KMS-11 (cell line): Measurements from ENCODE around the gene COX8A.

Source experiments
- H2AFZ ChIP-seq: fragments of 200-600 bp; sonication (generic); 2 replicates; pipeline ENCODE4 v1.6.1; 2016; ENCODE audit warnings: antibody characterized with exemption, mixed run types, low read depth
- H3K27ac ChIP-seq: fragments of 200-600 bp; sonication (generic); 2 replicates; pipeline ENCODE4 v1.6.1; 2016; ENCODE audit warnings: mild to moderate bottlenecking, mixed run types
- H3K27me3 ChIP-seq: fragments of 200-600 bp; sonication (generic); 2 replicates; pipeline ENCODE4 v1.6.1; 2017; ENCODE audit warnings: mild to moderate bottlenecking, low read depth, mixed run types, moderate library complexity; ENCODE audit not compliant: insufficient read depth
- H3K36me3 ChIP-seq: fragments of 200-600 bp; sonication (generic); 2 replicates; pipeline ENCODE4 v1.6.1; 2017; ENCODE audit warnings: mild to moderate bottlenecking, mixed run types; ENCODE audit not compliant: insufficient read depth
- H3K4me1 ChIP-seq: fragments of 200-600 bp; sonication (generic); 2 replicates; pipeline ENCODE4 v1.6.1; 2016; ENCODE audit warnings: mild to moderate bottlenecking, low read depth, mixed run types; ENCODE audit not compliant: poor library complexity, severe bottlenecking
- H3K4me2 ChIP-seq: fragments of 200-600 bp; sonication (generic); 2 replicates; pipeline ENCODE4 v1.7.0; 2016; ENCODE audit warnings: mild to moderate bottlenecking, mixed run types
- H3K4me3 ChIP-seq: fragments of 200-600 bp; sonication (generic); IDR thresholded peaks from 2 replicates; pipeline ENCODE4 v1.6.1; 2017; ENCODE audit warnings: low read depth, low read length, mixed read lengths; ENCODE audit not compliant: insufficient read depth
- H3K79me2 ChIP-seq: fragments of 200-600 bp; sonication (generic); 2 replicates; pipeline ENCODE4 v1.6.1; 2016; ENCODE audit warnings: low read depth, mixed run types; ENCODE audit not compliant: insufficient read depth
- H3K9ac ChIP-seq: fragments of 200-600 bp; sonication (generic); 2 replicates; pipeline ENCODE4 v1.6.1; 2016; ENCODE audit warnings: mild to moderate bottlenecking, mixed run types
- H4K20me1 ChIP-seq: fragments of 200-600 bp; sonication (generic); 2 replicates; pipeline ENCODE4 v1.6.1; 2016; ENCODE audit warnings: mild to moderate bottlenecking, mixed run types; ENCODE audit not compliant: insufficient read depth
- TF ChIP-seq, protein P1 (sequence below): fragments of 200-600 bp; sonication (generic); conservative IDR thresholded peaks from 2 replicates; pipeline ENCODE4 v1.6.1; 2017; ENCODE audit warnings: low read depth, mild to moderate bottlenecking, antibody characterized with exemption, low read length, moderate library complexity, mixed read lengths

The COX8A gene

DNA sequence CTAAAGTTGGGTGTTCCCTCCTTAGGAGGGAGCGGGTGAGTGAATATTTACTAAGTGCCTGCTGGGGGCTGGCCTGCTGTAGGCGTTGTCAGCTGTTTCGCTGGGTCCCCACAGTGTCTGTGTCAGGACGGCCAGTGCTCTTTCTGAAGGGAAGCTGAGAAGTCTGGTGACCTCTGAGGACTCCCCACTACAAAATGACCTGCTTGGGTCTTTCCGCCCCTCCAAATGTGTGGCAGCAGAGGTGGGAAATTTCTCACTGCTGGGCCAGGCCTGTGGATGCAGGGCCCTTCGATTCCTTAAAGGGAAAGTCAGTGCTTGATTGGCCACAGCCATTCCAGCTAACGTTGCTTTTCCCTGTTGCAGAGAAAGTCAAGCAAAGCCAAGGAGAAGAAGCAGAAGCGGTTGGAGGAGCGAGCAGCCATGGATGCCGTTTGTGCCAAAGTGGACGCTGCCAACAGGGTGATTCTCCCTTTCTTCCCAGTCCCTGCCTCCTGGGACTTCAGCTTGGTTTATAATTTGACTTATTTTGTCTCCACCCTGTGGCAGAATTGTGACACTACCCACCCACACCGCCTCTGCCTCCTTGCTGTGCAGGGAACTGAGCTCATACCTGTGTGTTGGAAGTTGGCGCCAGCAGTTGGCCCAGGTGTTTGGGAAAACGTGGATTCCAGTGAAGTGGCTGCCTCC is 28.8 kb upstream of the COX8A start:
- Histone ChIP-seq H3K4me3 (no peak overlapping the region), H3K36me3 (no peaks in the 10 kb centered on the region), H4K20me1 (no peaks in the 10 kb centered on the region), H2AFZ (no peak overlapping the region), H3K27me3 (no peaks in the 10 kb centered on the region), H3K4me2 (no peak overlapping the region), H3K27ac (no peak overlapping the region), H3K79me2 (no peaks in the 10 kb centered on the region), H3K9ac (no peak overlapping the region), H3K4me1 (no peaks in the 10 kb centered on the region)
- TF ChIP-seq, protein P1, sequence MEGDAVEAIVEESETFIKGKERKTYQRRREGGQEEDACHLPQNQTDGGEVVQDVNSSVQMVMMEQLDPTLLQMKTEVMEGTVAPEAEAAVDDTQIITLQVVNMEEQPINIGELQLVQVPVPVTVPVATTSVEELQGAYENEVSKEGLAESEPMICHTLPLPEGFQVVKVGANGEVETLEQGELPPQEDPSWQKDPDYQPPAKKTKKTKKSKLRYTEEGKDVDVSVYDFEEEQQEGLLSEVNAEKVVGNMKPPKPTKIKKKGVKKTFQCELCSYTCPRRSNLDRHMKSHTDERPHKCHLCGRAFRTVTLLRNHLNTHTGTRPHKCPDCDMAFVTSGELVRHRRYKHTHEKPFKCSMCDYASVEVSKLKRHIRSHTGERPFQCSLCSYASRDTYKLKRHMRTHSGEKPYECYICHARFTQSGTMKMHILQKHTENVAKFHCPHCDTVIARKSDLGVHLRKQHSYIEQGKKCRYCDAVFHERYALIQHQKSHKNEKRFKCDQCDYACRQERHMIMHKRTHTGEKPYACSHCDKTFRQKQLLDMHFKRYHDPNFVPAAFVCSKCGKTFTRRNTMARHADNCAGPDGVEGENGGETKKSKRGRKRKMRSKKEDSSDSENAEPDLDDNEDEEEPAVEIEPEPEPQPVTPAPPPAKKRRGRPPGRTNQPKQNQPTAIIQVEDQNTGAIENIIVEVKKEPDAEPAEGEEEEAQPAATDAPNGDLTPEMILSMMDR, result peak; percentile 73

DNA sequence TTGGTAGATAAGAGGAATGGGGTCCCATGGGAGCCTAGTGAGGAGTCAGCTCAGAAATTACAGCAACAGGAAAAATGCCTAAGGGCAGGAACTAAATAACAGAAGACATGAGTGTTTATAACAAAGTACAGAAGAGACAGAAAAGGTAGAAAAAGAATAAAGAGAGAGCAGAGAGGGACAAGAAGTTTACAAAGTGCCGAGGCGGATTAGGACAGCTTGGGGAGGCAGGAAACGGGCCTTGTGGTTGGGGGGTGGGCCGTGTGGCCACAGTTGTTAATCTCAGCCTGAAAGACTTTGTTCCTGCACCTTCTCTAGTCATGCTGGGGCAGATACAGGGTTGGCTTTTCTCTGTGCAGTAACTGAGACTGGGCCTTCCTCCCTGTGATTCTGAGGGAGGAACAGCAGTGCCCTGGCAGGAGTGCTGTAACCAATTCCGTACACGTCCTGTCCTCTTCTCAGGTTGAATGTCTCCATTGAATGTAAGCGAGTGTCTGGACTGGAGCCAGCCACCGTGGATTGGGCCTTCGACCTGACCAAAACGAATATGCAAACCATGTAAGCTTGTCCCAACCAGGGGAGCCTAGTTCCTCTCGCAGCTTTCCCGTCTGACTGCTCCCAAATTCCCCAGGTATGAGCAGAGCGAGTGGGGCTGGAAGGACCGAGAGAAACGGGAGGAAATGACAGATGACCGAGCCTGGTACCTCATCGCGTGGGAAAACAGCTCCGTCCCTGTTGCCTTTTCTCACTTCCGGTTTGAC is 22.5 kb upstream of the COX8A start:
- Histone ChIP-seq H3K79me2 (no peaks in the 10 kb centered on the region), H3K4me3 (no peak overlapping the region), H3K4me1 (no peaks in the 10 kb centered on the region), H2AFZ (no peak overlapping the region), H4K20me1 (no peaks in the 10 kb centered on the region), H3K27me3 (no peaks in the 10 kb centered on the region), H3K36me3 (no peaks in the 10 kb centered on the region), H3K4me2 (no peak overlapping the region), H3K27ac (no peak overlapping the region), H3K9ac (no peak overlapping the region)
- TF ChIP-seq, protein P1, result no peak

DNA sequence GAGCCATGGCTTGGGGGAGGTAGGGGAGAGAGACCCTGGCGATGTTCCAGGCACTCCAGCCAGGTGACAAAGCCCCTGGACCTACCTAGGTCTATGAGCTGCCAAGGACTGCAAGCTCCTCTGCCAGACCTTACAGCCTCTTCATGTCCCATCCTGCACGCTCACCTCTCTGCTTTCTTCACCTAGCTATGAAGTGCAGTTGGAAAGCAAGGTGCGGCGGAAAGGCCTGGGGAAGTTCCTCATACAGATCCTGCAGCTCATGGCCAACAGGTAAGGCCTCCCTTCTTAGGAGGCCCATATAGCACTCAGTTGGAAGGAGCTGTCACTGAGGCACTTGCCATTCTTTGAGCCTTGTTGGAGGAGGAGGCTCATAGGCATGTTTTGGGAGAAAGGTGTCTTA is 21.9 kb upstream of the COX8A start:
- Histone ChIP-seq H3K4me3 (no peak overlapping the region), H3K4me2 (no peak overlapping the region), H3K27me3 (no peaks in the 10 kb centered on the region), H3K4me1 (no peaks in the 10 kb centered on the region), H2AFZ (no peak overlapping the region), H3K27ac (no peak overlapping the region), H3K79me2 (no peaks in the 10 kb centered on the region), H4K20me1 (no peaks in the 10 kb centered on the region), H3K9ac (no peak overlapping the region), H3K36me3 (no peaks in the 10 kb centered on the region)
- TF ChIP-seq, protein P1, result no peak

DNA sequence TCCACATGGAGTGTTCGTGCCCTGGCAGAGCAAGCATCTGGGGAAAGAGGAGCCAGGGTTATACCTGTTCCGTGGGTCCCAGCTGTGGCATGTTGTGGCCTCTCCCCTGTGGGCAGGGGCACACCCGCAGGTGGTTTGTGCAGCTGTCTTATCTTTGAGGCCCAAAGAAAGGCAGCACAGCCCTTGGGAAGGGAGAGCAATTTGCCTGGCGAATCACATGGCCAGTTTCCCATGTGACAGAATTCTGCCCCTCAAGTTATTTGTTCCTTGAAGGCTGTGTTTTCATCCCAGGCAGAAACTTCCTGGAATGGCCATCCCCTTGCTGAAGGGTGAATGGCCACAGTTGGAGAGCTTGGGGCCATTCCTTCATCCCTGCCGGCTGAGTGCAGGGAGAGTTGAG is 16.4 kb upstream of the COX8A start:
- H4K20me1 ChIP-seq, result no peaks in the 10 kb centered on the region
- no peak overlapping the region for H3K4me3 ChIP-seq
- H3K4me1 ChIP-seq, result peaks cover 15% of the 10 kb centered on the region
- H2AFZ ChIP-seq, result no peak overlapping the region
- no peak overlapping the region for H3K4me2 ChIP-seq
- TF ChIP-seq, protein P1, result no peak
- no peaks in the 10 kb centered on the region for H3K36me3 ChIP-seq
- H3K27me3 ChIP-seq, result no peaks in the 10 kb centered on the region
- no peak overlapping the region for H3K9ac ChIP-seq
- H3K27ac ChIP-seq, result no peak overlapping the region
- H3K79me2 ChIP-seq, result no peaks in the 10 kb centered on the region
